ENCODE measurements around the gene UGT1A9. TPM values are rescaled to one million over a fixed set of nuclear protein-coding genes. Genes with fewer than 3 reads are reported as not detected.

UGT1A9 gene
- total and polyA plus RNA-seq, 8 donors = 0.73 to 7.0 (median 3.9) TPM; not detected in 5

DNA sequence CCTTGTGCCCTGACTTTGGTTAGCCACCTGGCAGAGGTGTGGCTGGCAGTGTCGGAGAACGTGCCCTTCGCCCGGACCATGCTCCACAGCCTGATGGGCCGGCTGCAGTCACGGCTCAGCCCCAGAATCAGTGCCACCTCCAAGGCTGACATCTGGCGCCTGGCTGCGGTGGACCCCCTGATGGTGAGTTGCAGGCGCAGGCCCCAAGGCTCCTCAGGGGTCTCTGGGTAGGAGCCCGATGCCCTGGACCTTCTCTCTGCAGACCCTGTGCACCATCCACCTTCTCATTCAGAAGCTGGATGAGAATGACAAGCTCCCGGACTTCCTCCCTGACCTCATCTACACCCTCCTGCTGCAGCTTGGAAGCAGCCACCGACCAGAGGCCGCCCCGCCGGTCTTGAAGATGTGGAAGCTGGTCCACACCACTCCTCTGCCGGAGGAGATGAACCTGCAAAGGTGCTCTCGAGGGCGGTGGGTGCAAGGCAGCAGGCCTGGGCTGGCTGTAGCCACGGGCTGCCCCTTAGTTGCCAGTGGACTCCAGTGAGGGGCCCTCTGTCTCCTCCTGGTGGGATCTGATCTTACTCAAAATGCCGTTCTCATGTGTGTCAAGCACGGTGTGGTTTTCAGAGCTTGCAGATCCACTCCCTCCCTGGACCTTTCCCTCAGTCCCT lies 150.5 kb downstream of the UGT1A9 start:
- Histone ChIP-seq H3K27ac (no peak overlapping the region), H3K36me3 (no peaks in the 10 kb centered on the region), H3K4me3 (no peak overlapping the region), H3K27me3 (no peaks in the 10 kb centered on the region), H3K4me1 (no peaks in the 10 kb centered on the region), H3K9me3 (peaks cover 0 to 8% (median 0%) of the 10 kb centered on the region in 4 donors)
- intact Hi-C loops (cut with DNase I; ENCODE audit: low total_unique reads) = no loop called here
- WGBS, 5 donors = 75 to 91% (median 78%) methylated on average over 9 to 21 of the region's 21 CpGs
- peak in 1 of 2 donors; percentile 23 for DNase-seq
- no peak for TF ChIP-seq POLR2AphosphoS5 (IDR thresholded peaks at IDR 0.05)
- no peak for TF ChIP-seq EP300 (IDR thresholded peaks at IDR 0.05)
- TF ChIP-seq, protein P1, sequence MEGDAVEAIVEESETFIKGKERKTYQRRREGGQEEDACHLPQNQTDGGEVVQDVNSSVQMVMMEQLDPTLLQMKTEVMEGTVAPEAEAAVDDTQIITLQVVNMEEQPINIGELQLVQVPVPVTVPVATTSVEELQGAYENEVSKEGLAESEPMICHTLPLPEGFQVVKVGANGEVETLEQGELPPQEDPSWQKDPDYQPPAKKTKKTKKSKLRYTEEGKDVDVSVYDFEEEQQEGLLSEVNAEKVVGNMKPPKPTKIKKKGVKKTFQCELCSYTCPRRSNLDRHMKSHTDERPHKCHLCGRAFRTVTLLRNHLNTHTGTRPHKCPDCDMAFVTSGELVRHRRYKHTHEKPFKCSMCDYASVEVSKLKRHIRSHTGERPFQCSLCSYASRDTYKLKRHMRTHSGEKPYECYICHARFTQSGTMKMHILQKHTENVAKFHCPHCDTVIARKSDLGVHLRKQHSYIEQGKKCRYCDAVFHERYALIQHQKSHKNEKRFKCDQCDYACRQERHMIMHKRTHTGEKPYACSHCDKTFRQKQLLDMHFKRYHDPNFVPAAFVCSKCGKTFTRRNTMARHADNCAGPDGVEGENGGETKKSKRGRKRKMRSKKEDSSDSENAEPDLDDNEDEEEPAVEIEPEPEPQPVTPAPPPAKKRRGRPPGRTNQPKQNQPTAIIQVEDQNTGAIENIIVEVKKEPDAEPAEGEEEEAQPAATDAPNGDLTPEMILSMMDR (IDR thresholded peaks at IDR 0.05) = no peak
- TF ChIP-seq POLR2A (IDR thresholded peaks at IDR 0.05) = no peak

Other genes with a start within 250 kb of the UGT1A9 start
- gene USP40, start 105.1 kb upstream of the UGT1A9 start, total RNA-seq = 100 to 1,000 TPM in 1 of 5 donors, 10 to 100 TPM in 4; 30.3 to 186 (median 34.5) TPM
- gene USP40, start 105.1 kb upstream of the UGT1A9 start, polyA plus RNA-seq = 10 to 100 TPM; 14.5 to 22.7 (median 17.6) TPM
- 1 to 10 TPM in 1 of 5 donors, not detected in 4; 7.2 TPM for gene UGT1A8, start 54.3 kb upstream of the UGT1A9 start, total RNA-seq
- gene UGT1A8, start 54.3 kb upstream of the UGT1A9 start, polyA plus RNA-seq = 1 to 10 TPM in 1 of 3 donors, not detected in 2; 2.3 TPM
- gene UGT1A10, start 35.5 kb upstream of the UGT1A9 start, total RNA-seq = 10 to 100 TPM in 1 of 5 donors, 1 to 10 TPM in 2, under 1 TPM in 1, not detected in 1; 0.45 to 32.7 (median 5.2) TPM
- 1 to 10 TPM; 1.8 to 2.5 (median 2.2) TPM for gene UGT1A10, start 35.5 kb upstream of the UGT1A9 start, polyA plus RNA-seq
- gene UGT1A7, start 10.0 kb downstream of the UGT1A9 start, total RNA-seq = 10 to 100 TPM in 1 of 5 donors, 1 to 10 TPM in 2, under 1 TPM in 1, not detected in 1; 0.45 to 37.1 (median 3.6) TPM
- 10 to 100 TPM in 1 of 3 donors, 1 to 10 TPM in 1, not detected in 1; 3.4 to 34.0 TPM for gene UGT1A7, start 10.0 kb downstream of the UGT1A9 start, polyA plus RNA-seq
- gene UGT1A6, start 21.0 kb downstream of the UGT1A9 start, total RNA-seq = 100 to 1,000 TPM in 1 of 5 donors, 10 to 100 TPM in 4; 22.9 to 184 (median 30.6) TPM
- gene UGT1A6, start 21.0 kb downstream of the UGT1A9 start, polyA plus RNA-seq = 10 to 100 TPM in 1 of 3 donors, 1 to 10 TPM in 2; 3.5 to 12.8 (median 6.5) TPM
- gene UGT1A5, start 41.0 kb downstream of the UGT1A9 start, total RNA-seq = 10 to 100 TPM in 1 of 5 donors, 1 to 10 TPM in 1, under 1 TPM in 1, not detected in 2; 0.37 to 13.0 (median 1.7) TPM
- gene UGT1A5, start 41.0 kb downstream of the UGT1A9 start, polyA plus RNA-seq = not detected
- gene UGT1A4, start 46.8 kb downstream of the UGT1A9 start, total RNA-seq = 1 to 10 TPM in 3 of 5 donors, under 1 TPM in 1, not detected in 1; 0.73 to 7.2 (median 3.9) TPM
- under 1 TPM in 1 of 3 donors, not detected in 2; 0.38 TPM for gene UGT1A4, start 46.8 kb downstream of the UGT1A9 start, polyA plus RNA-seq
- 10 to 100 TPM in 1 of 5 donors, 1 to 10 TPM in 3, not detected in 1; 1.3 to 10.7 (median 7.8) TPM for gene UGT1A3, start 57.1 kb downstream of the UGT1A9 start, total RNA-seq
- not detected for gene UGT1A3, start 57.1 kb downstream of the UGT1A9 start, polyA plus RNA-seq
- 10 to 100 TPM in 1 of 5 donors, 1 to 10 TPM in 1, under 1 TPM in 2, not detected in 1; 0.73 to 73.0 (median 3.3) TPM for gene UGT1A1, start 88.4 kb downstream of the UGT1A9 start, total RNA-seq
- under 1 TPM in 1 of 3 donors, not detected in 2; 0.43 TPM for gene UGT1A1, start 88.4 kb downstream of the UGT1A9 start, polyA plus RNA-seq
- gene MROH2A, start 106.4 kb downstream of the UGT1A9 start, total RNA-seq = 1 to 10 TPM in 1 of 5 donors, not detected in 4; 4.0 TPM
- 1 to 10 TPM in 2 of 3 donors, not detected in 1; 1.1 to 1.4 TPM for gene MROH2A, start 106.4 kb downstream of the UGT1A9 start, polyA plus RNA-seq
- gene HJURP, start 182.6 kb downstream of the UGT1A9 start, total RNA-seq = 10 to 100 TPM in 1 of 5 donors, 1 to 10 TPM in 4; 2.0 to 28.3 (median 3.3) TPM
- 1 to 10 TPM; 1.2 to 6.6 (median 2.7) TPM for gene HJURP, start 182.6 kb downstream of the UGT1A9 start, polyA plus RNA-seq
- not detected for gene TRPM8, start 245.5 kb downstream of the UGT1A9 start, total RNA-seq
- gene TRPM8, start 245.5 kb downstream of the UGT1A9 start, polyA plus RNA-seq = not detected

Measured in stomach (tissue), 9 donors.